ENCODE data around the gene NDEL1. TPM values are rescaled to one million over a fixed set of nuclear protein-coding genes. Genes with fewer than 3 reads are reported as not detected.
"Not testable (repeated sequence)": the region's sequence is repeated elsewhere in the genome, so short reads cannot be mapped to it uniquely, and the experiment has no call there.

Gene NDEL1, protein sequence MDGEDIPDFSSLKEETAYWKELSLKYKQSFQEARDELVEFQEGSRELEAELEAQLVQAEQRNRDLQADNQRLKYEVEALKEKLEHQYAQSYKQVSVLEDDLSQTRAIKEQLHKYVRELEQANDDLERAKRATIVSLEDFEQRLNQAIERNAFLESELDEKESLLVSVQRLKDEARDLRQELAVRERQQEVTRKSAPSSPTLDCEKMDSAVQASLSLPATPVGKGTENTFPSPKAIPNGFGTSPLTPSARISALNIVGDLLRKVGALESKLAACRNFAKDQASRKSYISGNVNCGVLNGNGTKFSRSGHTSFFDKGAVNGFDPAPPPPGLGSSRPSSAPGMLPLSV
- total RNA-seq (2014; rRNA removed; shearing (Covaris generic)): 20.1 and 24.6 TPM in 2 replicates

DNA sequence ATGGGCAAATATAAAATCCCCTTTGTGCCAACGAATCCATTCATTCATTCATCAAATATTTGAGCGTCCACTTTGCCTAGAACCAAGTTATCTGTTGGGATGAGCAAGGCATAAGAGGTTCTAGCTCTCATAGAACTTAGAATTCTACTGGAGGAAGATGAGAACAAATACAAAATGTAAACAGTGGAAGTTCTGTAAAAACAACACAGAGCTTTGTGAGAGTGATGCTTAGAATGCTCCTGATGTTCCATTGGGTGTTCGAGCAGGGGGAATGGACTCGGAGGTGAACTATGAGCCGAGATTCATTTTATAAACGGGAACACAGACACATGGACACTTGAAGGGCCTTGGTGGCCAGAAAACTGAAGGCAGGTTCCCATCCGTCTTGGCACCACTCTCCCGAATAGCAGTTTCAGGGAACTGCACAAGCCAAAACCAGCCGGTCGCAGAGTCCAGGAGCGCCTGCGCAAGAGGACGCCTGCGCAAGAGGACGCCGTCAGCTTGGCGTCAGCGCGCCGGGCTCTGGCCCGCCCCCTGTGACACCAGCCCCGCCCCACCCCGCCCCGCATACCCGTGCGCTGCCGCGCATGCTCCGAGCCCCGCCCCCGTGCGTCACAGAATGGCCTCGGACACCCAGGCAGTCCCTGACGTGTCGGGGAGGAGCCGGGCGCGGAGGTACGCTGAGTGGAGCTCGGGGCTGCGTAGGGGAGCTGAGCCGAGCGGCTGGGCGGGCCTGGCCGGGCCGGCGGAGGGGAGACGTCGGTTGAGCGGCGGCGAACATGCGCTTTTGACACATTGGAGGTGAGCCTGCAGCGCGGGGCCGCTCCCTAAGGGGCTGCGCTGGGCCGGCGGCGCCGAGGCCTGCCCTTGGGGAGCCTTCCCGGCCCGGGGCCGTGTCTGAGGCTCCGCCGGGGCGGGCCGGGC, at the start of gene NDEL1:
NDEL1 (plus strand) TSS at position 640 of the 924 bp plus-strand sequence. CDS start 8,388 bp downstream, outside the sequence.
- peak; percentile 87 for DNase-seq (ENCODE audit: low spot score)

- no peak for DNase-seq (ENCODE audit: low spot score)
Measured at GRCh38 chr17:8386841-8387240, 48.8 kb upstream of the NDEL1 start.

GRCh38 chr17:8387914-8388651, 47.6 kb upstream of the NDEL1 start:
- DNase-seq (ENCODE audit: low spot score): no peak

DNA sequence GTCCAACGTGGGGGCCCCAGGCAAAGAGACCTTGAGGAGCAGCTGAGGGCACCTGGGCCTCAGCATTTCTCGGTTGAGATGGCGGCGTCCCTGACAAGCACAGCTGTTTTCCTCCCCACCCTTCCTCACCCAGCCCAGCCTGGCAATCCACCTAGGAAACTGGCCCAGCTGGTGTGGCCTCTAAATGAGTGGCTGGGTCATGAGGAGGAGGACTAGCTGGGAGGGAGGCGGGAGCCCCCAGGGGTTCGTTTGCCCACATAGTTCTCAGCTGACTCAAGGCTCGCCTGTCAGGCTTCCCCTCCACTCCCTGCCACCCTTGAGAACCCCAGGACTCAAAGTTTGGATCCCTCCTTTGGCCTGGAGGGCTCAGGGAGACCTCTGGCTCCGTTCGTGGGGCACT, 44.0 kb upstream of the NDEL1 start:
- DNase-seq (ENCODE audit: low spot score): no peak

DNA sequence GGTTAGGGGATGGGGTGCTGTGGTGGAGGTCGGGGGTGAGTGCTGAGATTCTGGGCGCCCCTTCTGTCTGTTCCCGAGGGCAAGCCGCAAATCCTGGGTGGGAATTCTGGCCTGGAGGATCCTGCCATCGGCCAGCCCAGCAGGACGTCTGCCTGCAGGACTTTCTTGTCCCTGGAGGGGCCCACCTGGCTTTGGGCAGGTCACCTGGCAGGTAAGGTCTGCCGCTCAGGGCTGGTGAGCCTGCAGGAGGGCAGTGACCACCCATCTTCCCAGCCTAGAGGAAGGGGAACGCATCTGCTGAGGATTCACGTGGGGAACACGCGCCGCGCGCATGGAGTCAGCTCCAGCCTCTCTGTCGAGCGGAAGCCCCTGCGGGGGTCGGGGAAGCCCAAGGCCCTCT, 43.4 kb upstream of the NDEL1 start:
- no peak for DNase-seq (ENCODE audit: low spot score)

GRCh38 chr17:8392674-8393469, 42.8 kb upstream of the NDEL1 start:
- no peak for DNase-seq (ENCODE audit: low spot score)

DNA sequence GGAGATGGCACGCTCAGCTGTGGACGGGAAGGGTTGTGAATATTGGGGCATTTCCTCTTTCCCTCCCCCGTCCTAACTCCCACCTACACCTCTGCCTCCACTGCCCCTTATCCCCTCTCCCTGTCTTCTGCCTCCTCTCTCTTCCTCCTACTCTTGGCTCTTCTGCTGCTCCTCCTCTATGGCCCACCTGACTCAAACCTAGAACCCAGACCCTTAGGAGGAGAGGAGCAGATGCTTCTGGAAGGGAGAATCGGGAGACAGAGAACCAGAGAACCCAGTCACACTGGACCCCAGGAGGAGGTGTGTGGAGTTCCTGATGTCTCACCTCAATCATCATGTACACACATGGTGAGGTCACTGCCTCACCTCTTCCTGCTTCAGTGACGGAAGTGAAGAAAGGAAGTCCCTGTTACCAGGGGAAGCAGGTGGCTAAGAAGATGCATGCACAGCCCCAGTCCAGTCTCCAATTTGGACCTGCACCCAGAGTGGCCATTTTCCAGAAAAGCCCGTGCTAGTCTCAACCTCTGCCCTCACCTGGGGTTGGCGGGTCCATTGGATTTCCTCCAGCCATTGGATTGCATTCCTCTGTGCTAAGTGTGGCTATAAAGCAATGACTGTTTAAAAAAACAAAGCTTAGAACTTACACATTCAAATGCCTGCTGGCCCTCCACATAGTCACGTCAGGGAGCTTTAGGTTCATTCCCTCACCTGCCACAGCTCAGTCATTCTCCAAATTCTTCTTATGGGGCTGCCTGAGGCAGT, 42.0 kb upstream of the NDEL1 start:
- DNase-seq (ENCODE audit: low spot score): no peak

- not testable (repeated sequence) for DNase-seq (ENCODE audit: low spot score)
Measured at GRCh38 chr17:8394497-8394896, 41.2 kb upstream of the NDEL1 start.

DNA sequence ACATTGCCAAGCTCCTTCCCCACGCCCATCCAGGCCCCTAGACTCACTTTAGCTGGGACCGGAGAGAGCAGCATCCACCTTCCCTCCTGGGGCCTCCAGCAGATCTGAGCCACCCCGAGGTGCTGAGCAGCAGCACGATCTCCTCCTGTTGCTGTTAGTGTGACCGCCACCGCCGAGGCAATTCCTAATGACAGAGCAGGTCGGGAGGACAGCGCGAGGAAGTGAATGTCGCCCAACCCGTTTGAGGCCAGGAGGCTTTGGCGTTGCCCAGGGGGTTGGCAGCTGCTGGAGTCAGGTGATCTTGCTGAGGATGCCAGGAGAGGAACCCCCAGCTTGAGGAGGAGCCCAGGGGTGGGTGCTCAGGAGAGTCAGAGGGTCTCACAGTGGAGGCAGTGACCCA, 38.0 kb upstream of the NDEL1 start, which contains the start of gene RNF222:
RNF222 (minus strand) TSS at position 192 of the 400 bp plus-strand sequence. CDS start 4,366 bp downstream, outside the sequence.
- DNase-seq (ENCODE audit: low spot score): peak; percentile 31

GRCh38 chr17:8398980-8399379, 36.7 kb upstream of the NDEL1 start:
- no peak for DNase-seq (ENCODE audit: low spot score)

DNA sequence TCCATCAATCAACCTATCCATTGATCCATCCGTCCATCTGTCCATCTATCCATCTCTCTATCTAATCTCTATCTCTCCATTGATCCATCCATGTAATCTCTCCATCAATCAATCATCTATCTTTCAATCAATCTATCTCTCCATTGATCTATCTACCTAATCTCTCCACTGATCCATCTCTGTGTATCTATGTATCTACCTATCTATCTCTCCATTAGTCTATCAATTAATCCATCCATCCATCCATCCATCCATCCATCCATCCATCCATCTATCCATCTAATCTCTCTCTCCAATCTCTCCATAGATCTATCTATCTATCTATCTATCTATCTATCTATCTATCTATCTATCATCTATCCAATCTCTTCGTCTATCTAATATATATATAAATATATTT, 34.6 kb upstream of the NDEL1 start:
- DNase-seq (ENCODE audit: low spot score): no peak

DNA sequence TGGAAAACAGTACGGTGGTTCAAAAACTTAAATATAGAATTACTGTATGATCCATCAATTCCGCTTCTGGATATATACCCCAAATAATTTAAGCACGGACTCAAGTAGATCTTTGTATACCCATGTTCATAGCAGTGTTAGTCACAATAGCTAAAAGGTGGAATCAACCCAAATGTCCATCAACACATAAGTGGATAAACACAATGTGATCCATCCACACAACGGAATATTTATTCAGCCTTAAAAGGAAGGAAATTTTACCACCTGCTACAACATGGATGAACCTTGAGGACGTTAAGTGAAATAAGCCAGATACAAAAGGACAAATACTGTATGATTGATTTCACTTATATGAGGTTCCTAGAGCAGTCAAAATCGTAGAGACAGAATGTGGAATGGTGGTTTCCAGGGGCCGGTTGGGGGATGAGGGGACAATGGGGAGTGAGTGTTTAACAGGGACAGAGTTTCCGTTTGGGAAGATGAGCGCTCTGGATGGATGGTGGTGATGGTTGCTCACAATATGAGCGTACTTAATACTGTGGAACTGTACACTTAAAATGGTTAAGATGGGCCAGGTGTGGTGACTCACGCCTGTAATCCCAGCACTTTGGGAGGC, 32.7 kb upstream of the NDEL1 start:
- no peak for DNase-seq (ENCODE audit: low spot score)

DNA sequence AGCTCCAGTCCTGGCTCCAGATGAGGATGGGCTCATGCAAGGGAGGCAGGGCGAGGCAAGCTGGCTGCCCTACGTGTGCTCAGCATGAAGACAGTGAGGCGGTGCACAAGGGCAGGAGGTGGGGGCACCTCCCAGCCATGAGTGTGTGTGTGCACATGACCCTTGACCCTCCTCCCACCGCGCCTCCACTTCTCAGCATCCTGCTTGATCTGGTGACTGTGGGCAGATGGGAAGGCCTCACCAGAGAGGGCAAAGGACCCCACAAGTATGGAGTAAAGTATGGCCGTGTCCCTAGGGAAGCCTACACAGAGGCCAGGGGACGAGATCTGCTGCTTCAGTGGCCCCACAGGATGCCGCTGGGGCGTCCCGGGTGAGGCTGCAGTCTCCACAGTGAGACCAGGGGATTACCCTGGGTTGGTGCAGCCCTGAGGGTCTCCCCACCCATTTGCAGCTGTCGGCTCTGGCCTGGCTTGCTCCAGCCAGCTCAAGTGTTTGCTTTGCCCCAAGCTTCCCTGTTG, 30.1 kb upstream of the NDEL1 start:
- no peak for DNase-seq (ENCODE audit: low spot score)

GRCh38 chr17:8406174-8406573, 29.5 kb upstream of the NDEL1 start:
- DNase-seq (ENCODE audit: low spot score): no peak

DNA sequence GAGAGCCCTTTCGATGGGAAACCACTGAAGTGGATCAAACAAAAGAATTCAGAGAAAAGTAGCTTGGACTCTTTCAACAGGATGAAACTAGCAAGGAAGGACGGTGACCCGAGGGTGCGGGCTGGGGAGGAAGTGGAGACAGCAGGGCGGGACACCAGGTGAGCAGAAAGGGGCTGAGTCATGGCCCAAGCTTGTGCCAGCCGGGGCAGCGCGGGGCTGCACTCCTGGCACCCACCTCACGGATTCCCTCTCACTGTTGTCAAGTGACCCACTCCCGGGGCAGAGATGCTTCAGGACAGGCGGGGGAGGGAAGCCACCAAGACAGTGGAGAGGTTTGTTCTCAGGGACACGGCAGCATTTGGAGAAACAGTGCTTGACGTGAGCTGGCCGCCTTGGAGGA, 27.3 kb upstream of the NDEL1 start:
- peak; percentile 79 for DNase-seq (ENCODE audit: low spot score)

GRCh38 chr17:8409966-8410882, 25.5 kb upstream of the NDEL1 start:
- DNase-seq (ENCODE audit: low spot score): peak; percentile 86

- DNase-seq (ENCODE audit: low spot score): no peak
Measured at GRCh38 chr17:8410883-8411238, 24.8 kb upstream of the NDEL1 start.

GRCh38 chr17:8412089-8412488, 23.6 kb upstream of the NDEL1 start:
- DNase-seq (ENCODE audit: low spot score): no peak
